DND-41 (cell line): ENCODE measurements around the gene NDUFS5.

ENCODE experiments used
- CTCF ChIP-seq: IDR thresholded peaks from 2 replicates; pipeline ENCODE4 v1.5.1; 2012; ENCODE audit warnings: borderline replicate concordance, low read length, moderate library complexity, mild to moderate bottlenecking; ENCODE audit not compliant: poor library complexity, severe bottlenecking; ENCODE audit errors: extremely low read depth
- EZH2 ChIP-seq: IDR thresholded peaks from 3 replicates; pipeline ENCODE4 v1.6.1; 2012; ENCODE audit warnings: borderline replicate concordance, low read depth, mild to moderate bottlenecking, moderate library complexity, low read length, inconsistent platforms; ENCODE audit not compliant: severe bottlenecking

DNA sequence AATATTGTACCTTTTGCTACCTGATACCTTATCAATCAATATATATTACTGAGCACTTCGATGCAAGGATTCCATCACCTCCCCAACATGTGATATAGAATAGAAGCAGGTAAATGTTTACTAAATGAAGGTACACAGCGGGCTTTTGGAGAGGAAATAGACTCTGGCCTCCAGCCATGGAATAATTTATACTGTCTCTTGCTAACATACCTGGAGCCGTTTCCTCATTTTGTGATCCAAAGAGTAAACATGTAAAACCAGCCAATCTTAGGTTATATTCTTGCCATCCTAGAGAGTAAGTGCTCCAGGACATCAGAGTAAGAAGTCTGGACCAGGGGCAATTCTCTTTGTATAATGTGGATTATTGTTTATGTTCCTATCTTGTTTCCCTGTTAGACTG, 39.4 kb downstream of the NDUFS5 start:
- no peak for TF ChIP-seq CTCF
- no peak for TF ChIP-seq EZH2
